Activated CD8-positive, alpha-beta T cell treated with anti-CD3 and anti-CD28 coated beads for 36 hours (primary cell): ENCODE results near the gene KDM2A. TPM values are rescaled to one million over a fixed set of nuclear protein-coding genes. Genes with fewer than 3 reads are reported as not detected.
A peak's percentile ranks its signal among the peaks of the same experiment; 100 is the strongest.
"Not testable (repeated sequence)": the region's sequence is repeated elsewhere in the genome, so short reads cannot be mapped to it uniquely, and the experiment has no call there.

Experiments
- ATAC-seq: fragments of 200-7000 bp; cut with Tn5 transposase; one replicate; pipeline ENCODE4 v1.10.0; 2021; ENCODE audit warnings: mild to moderate bottlenecking, moderate library complexity
- CTCF ChIA-PET: fragments of 350-600 bp; sonication (Branson Sonifier 250); formaldehyde crosslinking; loops from one replicate; lab custom pipeline; 2021; ENCODE audit warnings: antibody characterized with exemption; lab: Charles Lee
- POLR2A ChIA-PET: fragments of 350-600 bp; sonication (Branson Sonifier 250); formaldehyde crosslinking; loops from one replicate; lab custom pipeline; 2021; ENCODE audit warnings: antibody characterized with exemption; lab: Charles Lee
- DNase-seq: peaks from one replicate; pipeline ENCODE4 v3.0.0-alpha.2; 2020
- H3K27ac Mint-ChIP-seq: one replicate; pipeline ENCODE4 v1.8.0; 2021; ENCODE audit warnings: mild to moderate bottlenecking, mixed read lengths
- H3K27me3 Mint-ChIP-seq: one replicate; pipeline ENCODE4 v1.8.0; 2021; ENCODE audit warnings: mixed read lengths
- H3K36me3 Mint-ChIP-seq: one replicate; pipeline ENCODE4 v1.8.0; 2021; ENCODE audit warnings: low read depth, mixed read lengths
- H3K4me1 Mint-ChIP-seq: one replicate; pipeline ENCODE4 v1.8.0; 2021; ENCODE audit warnings: low read depth, mixed read lengths
- H3K4me3 Mint-ChIP-seq: one replicate; pipeline ENCODE4 v1.8.0; 2021; ENCODE audit warnings: mild to moderate bottlenecking, moderate library complexity, mixed read lengths
- H3K9me3 Mint-ChIP-seq: one replicate; pipeline ENCODE4 v1.8.0; 2021; ENCODE audit warnings: mixed read lengths
- CTCF ChIP-seq: fragments of 200-600 bp; IDR thresholded peaks from one replicate; pipeline ENCODE4 v1.8.0; 2022; ENCODE audit warnings: antibody characterized with exemption, mild to moderate bottlenecking
- intact Hi-C: fragments of 100-400 bp; cut with micrococcal nuclease; formaldehyde crosslinking; loops from one replicate; pipeline ENCODE4 v1.10.0; 2022
- total RNA-seq, 2 experiments: library from RNA; stranded (reverse); gene quantifications; one replicate each; pipeline ENCODE4 v1.2.3, GENCODE V29; 2021

The KDM2A gene
- total RNA-seq, 2 experiments from 2014 or later, result 79.6 to 88.1 TPM

DNA sequence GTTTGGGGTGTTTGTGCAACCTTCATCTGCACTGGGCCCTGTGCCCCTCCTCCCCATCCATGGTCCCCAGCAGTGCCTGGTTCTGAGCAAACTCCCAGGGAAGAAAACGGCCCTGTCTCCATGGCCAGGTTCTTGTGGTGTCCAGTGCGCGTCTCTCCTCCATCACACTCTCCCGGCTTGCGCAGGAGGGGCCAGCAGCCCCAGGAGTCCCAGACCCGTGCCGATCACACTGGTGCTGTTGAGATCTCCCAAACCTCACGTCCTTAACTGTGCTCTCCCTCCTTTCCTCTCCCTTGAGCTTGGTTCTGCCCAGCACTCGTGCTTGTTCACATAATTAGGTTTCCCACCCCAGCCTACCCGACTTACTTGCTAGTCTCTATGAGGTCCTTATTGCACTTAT is 136.3 kb downstream of the KDM2A start:
- ChIA-PET POLR2A (interaction anchor here (1.7 to 3.7 kb wide), 3 partner anchors 12 to 43 kb away, joined by 5 to 21 read pairs (median 5); no protein-coding TSS in a partner anchor), CTCF (no interaction called here)
- intact Hi-C loops, result no loop called here
- DNase-seq, result no peak
- H3K4me3 Mint-ChIP-seq, result no peak overlapping the region
- peak overlapping the region; percentile 62 for H3K27ac Mint-ChIP-seq
- no peak for TF ChIP-seq CTCF
- H3K9me3 Mint-ChIP-seq, result no peaks in the 10 kb centered on the region
- peaks cover 52% of the 10 kb centered on the region for H3K36me3 Mint-ChIP-seq
- H3K27me3 Mint-ChIP-seq, result no peaks in the 10 kb centered on the region
- peaks cover 36% of the 10 kb centered on the region for H3K4me1 Mint-ChIP-seq
- no peak for ATAC-seq

DNA sequence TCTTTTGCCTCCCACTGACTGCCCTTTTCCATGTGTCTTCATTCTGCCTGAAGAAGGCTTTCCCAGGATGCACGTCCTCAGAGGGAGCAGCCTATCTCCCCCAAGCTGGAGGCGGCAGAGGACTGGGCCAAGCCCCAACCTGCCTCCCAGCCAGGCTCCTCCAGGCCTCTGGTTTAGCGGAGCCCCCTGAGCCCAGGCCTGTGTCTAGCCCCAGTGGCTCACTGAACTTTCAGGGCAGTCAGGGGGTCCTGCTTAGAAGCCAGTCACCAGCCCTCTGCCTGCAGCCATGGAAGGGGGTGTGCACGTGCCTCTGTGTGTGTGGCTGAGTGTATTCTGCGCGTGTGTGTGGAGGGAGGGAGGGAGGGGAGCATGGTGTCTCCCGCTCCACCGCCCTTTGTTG is 136.8 kb downstream of the KDM2A start:
- Mint-ChIP-seq H3K27ac (peak overlapping the region; percentile 62), H3K9me3 (no peaks in the 10 kb centered on the region), H3K4me1 (peaks cover 34% of the 10 kb centered on the region), H3K36me3 (peaks cover 46% of the 10 kb centered on the region), H3K27me3 (no peaks in the 10 kb centered on the region), H3K4me3 (no peak overlapping the region)
- TF ChIP-seq CTCF, result no peak
- intact Hi-C loops, result no loop called here
- ChIA-PET POLR2A (interaction anchor here (1.7 to 3.7 kb wide), 4 partner anchors 9 to 43 kb away, joined by 5 to 21 read pairs (median 8); no protein-coding TSS in a partner anchor), CTCF (no interaction called here)
- ATAC-seq, result no peak
- no peak for DNase-seq

GRCh38 chr11:67256477-67257135 is 137.5 kb downstream of the KDM2A start:
- CTCF ChIA-PET, result no interaction called here
- no peak for TF ChIP-seq CTCF

DNA sequence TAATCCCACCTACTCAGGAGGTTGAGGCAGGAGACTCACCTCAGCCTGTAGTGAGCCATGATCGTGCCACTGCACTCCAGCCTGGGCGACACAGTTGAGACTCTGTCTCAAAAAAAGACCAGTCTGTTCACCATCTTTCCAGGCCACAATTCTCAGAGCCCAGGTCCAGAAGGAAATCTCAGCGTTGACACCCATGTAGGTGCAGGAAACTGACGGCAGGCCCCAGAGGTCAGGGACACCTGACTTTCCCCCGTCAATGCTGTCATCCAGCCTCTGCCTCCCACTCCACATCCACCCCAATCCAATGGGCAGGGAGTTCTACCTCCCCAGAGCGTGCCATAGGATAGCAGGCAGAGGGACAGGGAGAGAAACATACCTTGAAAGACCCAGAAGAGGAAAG is 141.3 kb downstream of the KDM2A start:
- Mint-ChIP-seq H3K27me3 (no peaks in the 10 kb centered on the region), H3K27ac (no peak overlapping the region), H3K36me3 (peaks cover 13% of the 10 kb centered on the region), H3K9me3 (no peaks in the 10 kb centered on the region), H3K4me1 (peaks cover 46% of the 10 kb centered on the region), H3K4me3 (peak overlapping the region; percentile 62)
- DNase-seq, result no peak
- intact Hi-C loops, result no loop called here
- ChIA-PET POLR2A (interaction anchor here (0.8 kb wide), 1 partner anchor 13 kb away, joined by 3 read pairs; no protein-coding TSS in a partner anchor), CTCF (no interaction called here)
- no peak for TF ChIP-seq CTCF
- ATAC-seq, result no peak

More at GRCh38 chr11:67256477-67257135, 137.5 kb downstream of the KDM2A start:
- Mint-ChIP-seq H3K4me1 (peaks cover 34% of the 10 kb centered on the region), H3K4me3 (no peak overlapping the region), H3K27me3 (no peaks in the 10 kb centered on the region), H3K9me3 (no peaks in the 10 kb centered on the region), H3K36me3 (peaks cover 42% of the 10 kb centered on the region), H3K27ac (peak overlapping the region; percentile 52)
- no peak for DNase-seq
- intact Hi-C loops, result no loop called here
- ATAC-seq, result no peak
- POLR2A ChIA-PET, result interaction anchor here (1.7 to 3.7 kb wide), 4 partner anchors 10 to 42 kb away, joined by 5 to 21 read pairs (median 8); no protein-coding TSS in a partner anchor

DNA sequence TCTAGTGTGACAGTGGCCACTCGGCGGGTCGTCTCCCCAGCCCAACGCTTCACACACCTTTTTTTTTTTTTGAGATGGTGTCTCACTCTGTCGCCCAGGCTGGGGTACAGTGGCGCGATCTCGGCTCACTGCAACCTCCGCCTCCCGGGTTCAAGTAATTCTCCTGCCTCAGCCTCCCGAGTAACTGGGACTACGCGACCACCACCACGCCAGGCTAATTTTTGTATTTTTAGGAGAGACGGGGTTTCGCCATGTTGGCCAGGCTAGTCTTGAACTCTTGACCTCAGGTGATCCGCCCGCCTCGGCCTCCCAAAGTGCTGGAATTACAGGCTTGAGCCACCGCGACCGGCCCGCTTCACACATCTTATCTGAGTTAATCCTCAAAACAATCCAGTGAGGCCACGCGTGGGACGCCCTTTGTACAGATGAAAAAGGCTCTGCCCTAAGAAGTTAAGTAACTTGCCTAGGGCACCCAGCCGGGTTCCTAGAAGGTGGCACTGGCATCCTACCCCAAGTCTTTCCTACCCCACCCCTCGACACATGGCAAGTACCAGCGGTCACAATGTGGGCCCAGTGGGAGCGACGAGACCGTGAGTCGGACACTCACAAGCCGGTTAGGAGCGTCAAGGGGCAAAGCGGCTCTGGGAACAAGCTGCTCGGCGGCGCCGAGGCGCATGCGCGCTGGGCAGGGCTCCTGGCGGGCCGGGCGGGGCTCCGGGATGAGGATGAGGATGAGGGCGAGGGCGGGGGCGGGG is 142.0 kb downstream of the KDM2A start:
- H3K27ac Mint-ChIP-seq, H3K27me3 Mint-ChIP-seq, ATAC-seq, H3K36me3 Mint-ChIP-seq, intact Hi-C loops, H3K9me3 Mint-ChIP-seq: not testable (repeated sequence)
- DNase-seq, result peak; percentile 57
- Mint-ChIP-seq H3K4me1 (peaks cover 52% of the 10 kb centered on the region), H3K4me3 (peak overlapping the region; percentile 62)
- POLR2A ChIA-PET, result interaction anchor here (0.8 to 19.8 kb wide), 7 partner anchors 9 to 30 kb away, joined by 3 to 308 read pairs (median 13); partner anchors contain the start of gene ANKRD13D
- CTCF ChIA-PET, result interaction anchor here (1.1 to 4.9 kb wide), 13 partner anchors 9 to 122 kb away, joined by 5 to 60 read pairs (median 15); partner anchors contain the start of genes ANKRD13D and POLD4
